Middle frontal gyrus (tissue), 1 donor: ENCODE results near the gene IFITM2.
"Not testable (repeated sequence)": the region's sequence is repeated elsewhere in the genome, so short reads cannot be mapped to it uniquely, and the experiment has no call there.

Experiments
- DNase-seq: peaks from one replicate; pipeline ENCODE4 v3.0.0-alpha.2; 2015; ENCODE audit warnings: low spot score; ENCODE audit errors: extremely low spot score

The IFITM2 gene

GRCh38 chr11:307766-308708, at the start of gene IFITM2:
TSS of gene IFITM2 (plus strand) at chr11:307816. CDS start at chr11:308193, 377 bp downstream.
- not testable (repeated sequence) for DNase-seq

- no peak for DNase-seq
Measured at GRCh38 chr11:259413-259812, 48.2 kb upstream of the IFITM2 start.

GRCh38 chr11:261624-262023, 46.0 kb upstream of the IFITM2 start:
- no peak for DNase-seq

- no peak for DNase-seq
Measured at GRCh38 chr11:266676-267439, 40.8 kb upstream of the IFITM2 start.

GRCh38 chr11:267491-267994, 40.1 kb upstream of the IFITM2 start:
- no peak for DNase-seq

- not testable (repeated sequence) for DNase-seq
Measured at GRCh38 chr11:268716-269145, 38.9 kb upstream of the IFITM2 start.

- DNase-seq = no peak
Measured at GRCh38 chr11:269146-269890, 38.3 kb upstream of the IFITM2 start.

- DNase-seq = no peak
Measured at GRCh38 chr11:270451-271318, 36.9 kb upstream of the IFITM2 start.

GRCh38 chr11:271319-271715, 36.3 kb upstream of the IFITM2 start:
- no peak for DNase-seq

- no peak for DNase-seq
Measured at GRCh38 chr11:272195-272930, 35.3 kb upstream of the IFITM2 start.

- DNase-seq = no peak
Measured at GRCh38 chr11:272931-273198, 34.8 kb upstream of the IFITM2 start.

- DNase-seq = no peak
Measured at GRCh38 chr11:276219-276618, 31.4 kb upstream of the IFITM2 start.

GRCh38 chr11:278001-278951, 29.3 kb upstream of the IFITM2 start, which contains the start of gene NLRP6:
TSS of gene NLRP6 (plus strand) at chr11:278407. CDS start at chr11:278570, 163 bp downstream.
- DNase-seq = no peak

GRCh38 chr11:279040-279965, 28.3 kb upstream of the IFITM2 start:
- no peak for DNase-seq

GRCh38 chr11:279966-280705, 27.5 kb upstream of the IFITM2 start:
- no peak for DNase-seq

- no peak for DNase-seq
Measured at GRCh38 chr11:280706-281485, 26.7 kb upstream of the IFITM2 start.
